SW 1271 (cell line): Measurements from ENCODE around the gene CABP2.
A peak's percentile ranks its signal among the peaks of the same experiment; 100 is the strongest.

Experiments used
- DNase-seq, 2 experiments: peaks; one replicate each; lab custom pipeline; 2025; lab: John Stamatoyannopoulos, UW

CABP2 gene

DNA sequence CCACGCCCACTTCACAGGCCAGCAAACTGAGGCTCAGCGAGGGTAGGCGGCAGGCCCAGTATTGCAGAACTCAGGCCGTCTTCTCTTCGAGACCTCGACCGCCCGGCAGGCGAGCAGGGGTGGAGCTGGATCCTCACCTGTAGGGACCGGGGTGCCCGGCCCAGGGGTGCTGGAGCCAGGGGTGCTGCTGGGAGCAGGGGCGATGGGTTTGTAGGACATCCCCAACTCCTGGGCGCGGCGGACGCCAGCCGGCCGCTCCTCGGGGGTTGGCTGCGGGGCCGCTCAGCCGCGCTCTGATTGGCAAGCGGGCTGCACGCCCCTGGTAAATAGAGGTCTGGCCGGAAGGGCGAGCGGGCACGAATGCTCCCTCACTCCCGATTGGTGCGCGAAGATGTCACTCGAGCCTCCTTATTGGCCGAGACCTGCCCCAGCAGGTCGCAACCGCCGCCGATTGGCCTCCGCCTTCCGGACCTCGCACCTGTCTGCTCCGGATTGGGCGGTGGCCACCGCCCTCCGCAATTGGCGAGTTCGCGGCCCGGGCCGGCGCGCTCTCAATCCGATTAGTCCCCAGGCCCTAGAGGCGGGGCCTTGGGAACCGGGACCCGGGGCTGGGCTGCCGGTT lies 15.3 kb downstream of the CABP2 start, which contains the start of gene CDK2AP2:
Gene CDK2AP2, minus strand, starts transcription at position 299 of the 622 bp plus-strand sequence. Its CDS starts 80 bp downstream, at position 219.
- DNase-seq, result peak; percentile 99

DNA sequence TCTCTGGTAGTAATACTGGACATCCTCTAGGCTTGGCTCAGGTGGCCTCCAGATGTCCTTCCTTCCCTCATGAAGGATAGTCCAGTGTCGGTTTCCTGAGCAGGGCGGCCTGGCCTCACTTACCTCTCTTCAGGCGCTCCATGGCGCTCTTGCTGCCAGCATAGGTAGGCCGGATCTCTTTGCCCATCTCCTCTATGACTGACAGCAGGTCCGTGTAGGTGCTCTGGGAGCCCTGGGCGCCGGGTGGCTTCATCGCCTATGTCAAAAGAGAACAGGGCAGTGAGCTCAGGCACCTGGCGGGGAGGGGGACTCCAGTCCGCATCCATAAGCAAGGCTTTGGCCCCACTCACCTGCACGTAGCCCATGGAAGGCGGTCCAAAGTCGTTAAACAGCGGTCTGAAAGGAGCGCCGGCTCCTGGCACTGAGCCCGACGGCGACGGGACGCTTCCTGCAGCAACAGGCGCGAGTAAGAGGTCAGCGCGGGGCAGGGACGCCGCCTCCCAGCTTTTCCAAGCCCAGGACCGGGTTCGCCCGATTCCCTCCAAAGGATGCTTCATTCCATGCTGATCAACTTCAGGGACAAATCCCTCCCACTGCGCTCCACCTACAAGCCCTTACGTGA lies 15.9 kb downstream of the CABP2 start:
- DNase-seq, result no peak

DNA sequence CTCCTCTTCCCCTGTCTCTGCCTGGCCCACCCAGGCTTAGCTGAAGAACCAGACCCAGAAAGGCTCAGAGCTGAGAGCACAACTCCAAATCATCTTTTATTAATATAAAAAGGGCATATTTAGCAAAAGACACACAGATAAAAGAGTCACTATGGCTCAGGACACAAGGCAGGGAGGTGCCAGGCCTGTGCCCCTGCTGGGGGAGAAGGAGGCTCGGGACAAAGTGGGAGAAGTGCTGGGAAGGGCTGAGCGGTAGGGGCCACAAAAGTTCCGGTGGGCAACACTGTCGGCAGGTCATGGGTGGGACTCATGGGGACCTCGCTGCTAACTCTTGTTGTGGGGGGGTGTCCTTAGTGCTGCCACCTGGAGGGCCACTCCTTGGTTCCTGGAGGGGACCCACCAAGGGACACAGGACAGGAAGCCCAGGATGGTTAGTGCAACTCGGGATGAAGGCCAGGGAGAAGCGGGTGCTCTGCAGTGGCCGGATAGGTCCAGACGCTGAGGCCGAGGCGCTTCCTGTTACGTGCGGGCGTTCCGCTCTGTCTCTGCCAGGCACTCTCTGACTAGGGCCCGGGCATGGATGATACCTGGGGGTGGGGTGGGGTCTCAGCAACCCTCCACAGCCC lies 16.7 kb downstream of the CABP2 start:
- no peak for DNase-seq

DNA sequence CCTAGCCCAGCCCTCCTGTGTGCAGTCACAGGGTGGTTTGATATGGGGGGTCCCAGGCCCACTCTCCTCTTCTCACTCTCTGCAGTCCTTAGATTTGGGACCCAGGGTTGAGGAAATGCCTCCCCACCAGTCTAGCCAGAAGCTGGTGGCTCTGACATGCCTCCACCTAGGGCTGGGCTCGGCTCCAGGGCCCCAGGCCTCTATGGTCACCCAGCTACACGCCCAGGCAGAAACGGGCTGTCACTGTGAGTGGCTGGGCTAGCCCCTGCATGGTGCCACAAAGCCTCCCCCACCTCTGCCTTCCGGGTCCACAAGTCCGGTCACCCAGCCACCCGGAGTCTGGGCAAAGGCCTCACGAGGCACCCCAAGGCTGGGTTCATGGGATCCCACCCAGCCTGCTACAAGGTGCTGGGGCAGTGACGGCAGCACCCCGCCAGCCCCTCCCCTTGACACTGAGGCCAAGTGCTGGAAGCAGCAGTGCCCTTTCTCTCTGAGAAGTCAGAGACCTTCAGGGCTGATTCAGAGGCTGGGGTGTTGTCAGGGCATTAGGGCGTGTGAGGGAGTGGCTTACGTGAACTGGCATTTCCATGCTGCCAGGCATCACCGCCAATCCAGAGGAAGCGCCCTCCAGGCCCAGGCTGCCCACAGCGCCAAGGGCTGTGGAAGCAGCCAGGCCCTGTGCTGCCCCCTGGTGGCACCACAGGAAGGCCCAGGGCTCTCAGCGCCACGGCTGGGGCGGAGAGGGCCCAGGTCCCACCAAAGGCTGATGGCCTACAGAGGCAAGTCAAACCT lies 17.4 kb downstream of the CABP2 start:
- peak; percentile 95 for DNase-seq

DNA sequence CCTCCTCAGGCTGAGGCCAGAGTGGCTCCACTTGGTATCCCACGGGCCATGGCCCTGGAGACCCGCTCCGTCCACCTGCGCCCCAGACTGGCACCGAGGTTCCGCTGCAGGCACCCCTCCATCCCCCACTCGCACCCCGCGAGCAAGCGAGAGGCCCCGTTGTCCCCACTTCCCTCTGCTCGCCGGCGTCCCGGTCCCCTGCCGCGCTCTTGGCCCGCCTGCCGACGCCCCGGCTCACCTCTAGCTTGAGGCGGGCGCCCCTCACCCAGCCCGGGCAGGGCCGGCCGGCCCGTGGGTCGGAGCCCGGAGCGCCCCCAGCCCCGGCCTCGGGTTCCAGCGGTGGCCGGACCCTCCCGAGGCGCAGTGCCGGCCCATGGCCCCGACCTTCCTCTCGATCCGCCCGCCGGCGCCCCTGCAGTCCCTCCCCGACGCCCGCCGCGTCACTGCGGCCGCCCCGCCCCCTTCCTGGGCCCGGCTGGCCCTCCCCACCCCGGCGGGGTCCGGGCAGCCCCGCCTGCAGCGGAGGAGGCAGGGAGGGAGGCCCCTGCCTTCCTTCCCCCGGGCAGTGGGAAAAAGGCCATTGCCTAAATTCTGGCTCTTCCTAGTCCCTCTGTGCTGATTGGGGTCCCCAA lies 18.2 kb downstream of the CABP2 start, which contains the start of gene PITPNM1:
Gene PITPNM1, minus strand, starts transcription at position 414 of the 632 bp plus-strand sequence. CDS start 1,183 bp downstream, outside the sequence.
- peak; percentile 34 to 58 for DNase-seq

DNA sequence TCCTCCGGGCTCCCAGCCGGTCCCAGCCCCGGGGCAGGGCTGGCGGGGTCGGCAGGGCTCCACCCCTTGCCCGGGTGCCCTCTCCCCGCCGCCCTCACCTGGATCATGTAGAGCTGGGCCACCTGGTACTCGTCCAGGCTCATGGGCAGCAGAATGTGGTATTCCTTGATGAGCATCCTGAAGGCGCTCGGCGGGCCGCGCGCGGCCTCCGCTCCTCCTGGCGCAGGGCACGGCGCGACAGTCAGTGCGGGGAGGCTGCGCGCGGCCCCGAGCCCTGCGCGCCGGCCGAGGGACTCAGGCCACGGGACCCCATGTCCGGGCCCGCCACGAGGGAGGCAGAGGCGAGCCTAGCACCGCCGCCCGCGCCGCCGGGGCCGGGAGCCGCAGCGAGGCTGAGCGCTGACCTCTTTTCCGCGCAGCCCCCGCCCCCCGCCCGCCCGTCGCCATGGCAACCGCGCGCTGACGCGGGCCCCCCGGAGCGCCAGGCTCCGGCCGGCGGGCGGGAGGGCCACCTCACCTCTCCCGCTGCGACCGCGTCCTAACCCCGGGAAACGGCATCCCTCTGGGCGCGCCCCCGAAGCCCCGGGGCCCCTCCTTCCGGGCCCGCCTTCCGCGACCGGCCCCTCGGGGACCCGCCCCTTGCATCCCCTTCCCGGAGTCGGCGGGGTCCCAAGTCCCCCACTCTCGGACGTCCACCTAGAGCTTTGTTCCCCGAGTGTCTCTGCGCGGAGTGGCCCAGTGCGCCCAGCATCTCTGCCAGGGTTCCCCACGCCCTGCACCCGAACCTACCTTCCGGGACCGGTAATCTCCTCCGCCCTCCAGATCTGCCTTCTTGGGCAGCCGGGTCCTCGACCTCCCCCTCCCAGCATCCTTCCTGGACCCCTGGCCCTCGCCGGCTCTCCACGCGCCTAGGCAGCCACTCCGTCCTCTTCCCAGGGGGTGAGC lies 19.0 kb downstream of the CABP2 start:
- peak in 1 of 2 experiments; percentile 35 for DNase-seq

DNA sequence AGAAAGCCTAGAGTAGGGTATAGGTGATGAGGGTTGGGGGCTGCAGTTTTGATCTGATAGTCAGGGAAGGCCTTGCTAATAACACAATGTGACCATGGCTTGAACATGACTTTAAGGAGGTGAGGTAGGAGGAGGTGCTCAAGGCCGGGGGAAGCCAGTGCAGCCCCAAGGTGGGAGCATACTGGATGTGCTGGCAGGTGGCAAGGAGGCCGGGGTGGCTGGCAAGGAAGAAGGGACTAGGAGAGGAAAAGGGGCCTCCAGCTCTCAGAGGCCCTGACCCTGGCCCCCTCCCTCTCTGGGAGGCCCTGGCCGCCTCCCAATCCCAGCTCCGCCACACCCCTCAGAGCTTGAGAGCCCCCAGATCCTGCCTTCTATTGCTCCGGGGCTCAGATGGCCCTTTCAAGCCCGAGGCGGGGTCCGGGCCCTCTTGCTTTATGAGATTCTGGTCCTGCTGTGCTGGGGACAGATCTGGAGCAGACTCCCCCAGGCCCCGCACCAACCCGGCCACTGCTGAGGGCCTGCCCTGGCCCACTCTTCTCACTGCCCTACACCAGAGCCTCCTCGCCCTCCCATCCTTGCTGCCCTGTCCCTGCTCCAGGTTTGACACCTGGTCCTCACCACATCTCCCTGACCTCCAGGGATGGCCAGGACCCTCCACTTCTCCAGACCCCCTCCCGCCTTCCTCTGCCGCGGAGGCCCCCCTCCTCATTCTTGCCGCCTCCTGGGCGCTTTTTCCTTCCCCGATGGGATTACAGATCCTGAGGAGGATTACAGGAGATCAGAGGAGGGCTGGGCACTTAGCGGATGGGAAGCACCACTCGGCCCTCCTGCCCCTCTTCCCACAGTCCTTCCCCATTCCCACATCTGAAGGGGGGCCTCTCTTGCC lies 19.9 kb downstream of the CABP2 start:
- no peak for DNase-seq

DNA sequence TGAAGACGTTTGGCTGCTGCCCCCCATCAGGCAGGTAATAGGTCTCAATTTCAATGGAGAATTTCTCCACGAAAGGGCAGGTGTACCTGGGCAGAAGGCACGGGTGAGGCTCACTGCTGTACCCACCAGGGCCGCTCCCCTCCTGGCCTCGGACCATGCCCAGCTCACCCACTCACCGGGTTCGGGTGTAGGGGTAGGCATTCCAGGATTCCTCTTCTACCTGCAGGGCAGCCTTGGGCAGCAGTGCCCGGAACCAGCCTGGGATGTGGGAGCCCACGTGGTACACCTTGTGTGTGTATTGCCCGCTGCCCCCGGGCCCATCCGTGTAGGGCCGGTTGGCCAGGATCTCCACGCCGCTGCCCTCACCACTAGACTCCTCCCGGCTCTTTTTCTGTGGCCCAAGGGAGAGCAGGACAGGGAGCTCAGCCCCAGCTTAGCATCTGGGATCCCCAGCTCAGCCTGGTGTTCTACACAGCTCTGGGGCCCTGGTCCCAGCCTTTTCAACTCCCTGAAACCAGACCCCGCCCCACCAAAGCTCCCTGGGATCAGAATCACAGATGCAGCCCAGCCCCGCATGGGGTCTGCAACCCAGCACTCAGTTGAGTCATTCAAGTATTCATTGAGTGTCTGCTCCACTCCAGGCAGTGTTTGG lies 20.8 kb downstream of the CABP2 start:
- DNase-seq, result no peak

DNA sequence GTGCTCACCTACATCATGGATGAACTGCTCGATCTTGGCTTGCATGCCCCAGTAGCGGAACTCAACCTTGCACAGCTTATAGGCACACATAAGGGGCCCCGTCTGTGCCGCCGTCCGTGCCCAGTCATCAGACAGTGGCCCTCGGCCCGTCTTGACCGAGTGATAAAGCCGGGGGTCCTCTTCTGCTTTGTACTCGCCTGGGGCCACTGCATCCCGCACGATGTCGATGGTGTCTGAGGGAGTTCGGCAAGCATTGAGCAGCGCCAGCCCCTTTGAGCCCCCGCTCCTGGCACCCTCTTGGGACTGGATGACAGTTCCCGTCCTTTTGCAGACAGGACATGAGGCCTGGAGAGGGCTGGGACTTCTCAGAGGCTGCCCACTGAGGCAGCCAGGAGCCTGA lies 21.4 kb downstream of the CABP2 start:
- DNase-seq, result no peak

DNA sequence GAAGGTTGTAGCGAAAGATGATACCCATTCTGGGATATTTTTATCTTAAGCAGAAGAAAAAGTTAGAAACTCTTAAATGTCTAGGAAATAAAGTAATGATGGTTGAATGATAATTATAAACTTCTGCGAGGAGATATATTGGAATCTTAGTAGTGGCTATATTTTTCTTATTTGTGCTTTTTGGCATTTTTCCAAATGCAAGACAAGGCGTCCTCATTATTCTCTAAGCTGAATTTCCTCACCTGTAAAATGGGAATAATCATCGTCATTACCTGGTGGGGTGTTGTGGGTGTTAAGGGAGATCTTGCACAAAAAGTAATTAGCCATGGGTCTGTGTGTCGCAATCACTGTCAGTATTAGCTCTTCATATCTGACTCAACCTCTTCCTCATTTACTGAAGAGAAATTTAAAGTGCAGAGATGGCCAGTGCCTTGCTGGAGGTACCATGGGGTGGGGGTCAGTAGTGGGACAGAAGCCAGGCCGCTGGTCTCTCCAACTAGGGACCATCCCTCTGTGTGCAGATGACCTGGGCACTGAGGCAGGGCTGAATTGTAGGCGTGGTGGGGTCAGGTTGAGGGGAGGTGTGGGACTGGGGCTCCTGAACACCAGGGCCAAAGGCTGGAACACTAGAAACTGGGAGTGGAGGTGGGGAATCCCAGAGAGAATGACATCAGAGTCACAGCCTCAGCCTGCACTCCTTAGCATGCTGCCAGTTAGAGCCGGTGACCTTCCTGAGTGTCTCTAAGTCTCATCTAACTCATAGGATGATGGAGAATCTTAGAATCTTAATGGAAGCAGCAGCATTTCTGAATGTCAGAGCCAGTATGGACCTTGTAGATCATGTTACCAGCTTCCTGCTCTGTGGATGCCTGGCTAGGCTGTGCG lies 22.2 kb downstream of the CABP2 start:
- DNase-seq, result no peak

DNA sequence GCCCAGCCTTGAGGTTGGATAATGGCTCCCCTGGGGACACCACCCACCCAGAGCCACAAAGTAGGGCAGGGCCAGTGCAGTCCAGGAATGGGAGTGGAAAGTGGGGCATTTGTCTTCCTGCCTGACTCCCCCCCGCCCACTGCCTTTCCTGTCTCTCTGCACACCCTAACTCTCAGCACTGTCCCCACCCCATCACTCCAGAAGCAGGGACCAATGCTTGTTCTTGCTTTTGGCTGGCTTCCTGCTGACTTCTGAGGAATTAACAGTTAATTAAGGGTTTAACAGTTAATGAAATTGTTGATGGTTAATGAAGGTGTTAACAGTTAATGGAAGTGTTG lies 22.8 kb downstream of the CABP2 start:
- no peak for DNase-seq

DNA sequence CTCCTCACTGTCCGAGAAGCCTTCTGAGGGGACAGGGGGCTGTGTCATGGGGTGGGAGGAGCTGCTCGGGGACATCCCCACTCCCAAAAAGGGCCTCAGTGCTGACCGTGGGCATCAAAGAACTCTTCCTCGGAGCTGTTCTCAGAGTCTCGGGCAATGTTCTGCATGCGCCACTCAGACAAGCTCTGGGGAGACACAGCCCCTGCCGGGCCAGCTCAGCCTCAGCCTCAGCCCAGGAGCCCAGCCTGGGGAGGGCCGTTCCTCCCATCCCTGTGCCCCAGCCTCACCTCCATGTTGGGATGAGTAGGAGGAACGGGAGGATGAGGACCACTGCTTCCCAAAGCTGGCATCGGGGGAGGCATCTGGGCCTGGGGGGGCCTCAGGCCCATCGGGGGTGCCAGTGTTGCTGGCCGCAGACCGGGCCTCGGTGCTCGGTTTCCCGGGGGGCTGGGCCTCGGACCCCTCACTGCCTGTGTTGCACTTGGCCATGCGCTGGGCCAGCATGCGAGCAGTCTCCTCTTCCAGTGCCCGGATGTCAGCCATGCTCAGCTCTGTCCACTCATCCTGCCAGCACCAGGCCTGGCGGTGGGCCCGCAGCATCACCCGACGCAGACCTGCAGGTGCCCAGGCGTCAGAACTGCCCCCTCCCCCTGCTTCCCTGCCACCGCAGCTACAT lies 23.3 kb downstream of the CABP2 start:
- DNase-seq, result no peak

DNA sequence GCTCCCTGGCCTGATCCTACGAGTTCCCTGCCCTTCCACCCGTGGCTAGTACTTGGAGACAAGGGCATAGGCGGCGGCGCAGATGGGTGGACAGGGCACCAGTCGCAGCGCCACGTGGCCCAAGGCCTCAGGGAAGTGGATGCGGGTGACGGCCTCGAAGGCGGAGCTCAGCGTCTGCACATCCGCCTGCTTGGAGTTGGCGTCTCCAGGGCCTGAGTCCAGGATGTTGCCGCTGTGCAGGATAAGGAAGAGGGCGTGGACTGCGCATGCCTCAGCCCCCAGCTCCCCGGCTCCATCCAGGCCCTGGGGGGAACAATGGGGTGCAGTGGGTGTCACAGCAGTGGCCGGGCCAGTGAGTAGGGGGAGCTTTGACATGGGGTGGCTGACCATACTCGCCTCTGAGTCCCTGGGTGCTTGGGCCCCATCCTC lies 24.7 kb downstream of the CABP2 start:
- no peak for DNase-seq

DNA sequence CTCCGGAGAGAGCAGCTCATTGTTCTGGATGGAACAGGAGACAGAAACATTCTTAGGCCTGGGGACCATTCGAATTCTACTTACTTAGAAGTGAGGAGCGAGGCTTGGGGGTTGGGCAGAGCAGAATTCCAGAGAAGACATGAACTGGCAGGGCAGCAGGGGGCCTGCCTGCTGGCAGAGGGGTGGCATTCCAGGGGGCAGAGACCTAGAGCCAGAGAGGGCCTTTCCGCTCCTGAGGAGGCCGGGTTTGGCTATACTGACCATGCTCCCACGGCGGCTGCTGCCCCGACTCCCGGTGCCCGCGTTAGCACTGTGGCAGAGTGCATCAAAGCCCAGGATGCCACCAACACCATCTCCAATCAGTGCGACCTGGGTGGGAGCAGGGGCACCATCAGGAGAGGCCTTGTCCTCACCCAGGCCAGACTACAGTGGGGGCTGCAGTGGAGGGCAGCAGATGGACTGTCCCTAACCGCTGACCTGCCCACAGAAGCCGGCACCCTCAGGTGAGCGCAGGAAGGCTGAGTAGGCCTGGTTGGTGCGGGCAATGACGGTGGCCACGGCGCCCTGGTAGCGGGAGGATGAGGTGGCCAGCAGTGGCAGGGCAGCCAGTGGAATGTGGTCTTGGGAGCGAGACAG lies 25.5 kb downstream of the CABP2 start:
- DNase-seq, result no peak

DNA sequence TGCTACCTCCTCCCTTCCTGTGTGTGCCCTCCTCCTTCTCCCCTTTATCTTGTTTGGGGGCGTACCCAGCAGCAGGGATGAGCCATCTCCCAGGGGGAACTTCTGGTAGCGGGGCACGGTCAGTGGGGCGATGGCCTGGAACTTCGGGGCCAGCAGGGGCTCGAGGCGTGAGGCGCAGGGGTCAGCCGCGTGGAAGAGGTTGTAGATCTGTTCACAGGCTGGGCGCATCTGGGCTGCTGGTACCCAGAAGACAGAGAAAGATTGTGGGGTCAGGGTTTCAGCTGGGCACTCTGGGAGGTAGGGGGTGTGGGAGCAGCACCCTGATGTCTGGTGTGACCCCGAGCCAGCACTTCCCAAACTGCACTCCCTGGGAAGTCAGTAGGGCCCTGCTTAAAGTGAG lies 27.1 kb downstream of the CABP2 start:
- DNase-seq, result no peak

DNA sequence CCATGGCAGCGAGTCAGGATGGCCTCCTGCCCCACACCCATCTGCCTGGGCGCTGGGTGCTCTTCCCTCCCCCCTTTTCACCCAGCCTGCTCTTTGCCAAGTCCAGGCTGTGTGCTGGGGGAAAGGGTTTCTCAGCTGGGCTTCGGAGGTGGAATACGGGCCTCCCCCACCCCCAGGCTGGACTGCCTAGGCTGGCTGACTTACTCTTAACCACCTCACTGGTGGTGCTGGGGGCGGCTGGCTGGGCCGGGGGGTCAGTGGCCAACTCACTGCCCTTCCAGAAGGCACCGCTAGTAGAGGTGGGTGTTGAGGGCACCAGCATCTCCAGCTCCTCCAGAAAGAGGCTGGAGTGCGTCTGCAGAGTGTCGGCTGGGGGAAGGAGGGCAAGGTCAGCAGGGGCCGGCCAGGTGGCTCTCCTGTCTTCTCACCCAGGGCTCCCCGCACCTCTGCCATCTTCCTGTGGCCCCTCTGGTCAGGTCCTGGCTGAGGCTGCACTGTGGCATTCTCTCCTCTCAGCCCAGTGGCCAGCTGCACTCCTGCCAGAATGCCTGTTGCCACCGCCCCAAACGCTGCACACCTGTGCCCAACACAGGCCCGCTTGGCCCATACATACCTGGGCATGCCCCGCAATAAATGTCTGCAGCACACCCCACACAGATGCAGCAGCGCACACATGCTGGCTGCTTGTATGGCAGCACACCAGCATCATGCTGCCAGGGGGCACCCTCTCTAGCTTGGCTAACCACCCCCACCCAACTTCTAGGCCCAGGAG lies 27.8 kb downstream of the CABP2 start:
- DNase-seq, result no peak
